ENCODE measurements around the gene FAM185A. TPM values are rescaled to one million over a fixed set of nuclear protein-coding genes. Genes with fewer than 3 reads are reported as not detected.
"Not testable (repeated sequence)": the region's sequence is repeated elsewhere in the genome, so short reads cannot be mapped to it uniquely, and the experiment has no call there.

FAM185A gene
- total RNA-seq, 1 donor from 2014 or later, result 8.5 TPM

DNA sequence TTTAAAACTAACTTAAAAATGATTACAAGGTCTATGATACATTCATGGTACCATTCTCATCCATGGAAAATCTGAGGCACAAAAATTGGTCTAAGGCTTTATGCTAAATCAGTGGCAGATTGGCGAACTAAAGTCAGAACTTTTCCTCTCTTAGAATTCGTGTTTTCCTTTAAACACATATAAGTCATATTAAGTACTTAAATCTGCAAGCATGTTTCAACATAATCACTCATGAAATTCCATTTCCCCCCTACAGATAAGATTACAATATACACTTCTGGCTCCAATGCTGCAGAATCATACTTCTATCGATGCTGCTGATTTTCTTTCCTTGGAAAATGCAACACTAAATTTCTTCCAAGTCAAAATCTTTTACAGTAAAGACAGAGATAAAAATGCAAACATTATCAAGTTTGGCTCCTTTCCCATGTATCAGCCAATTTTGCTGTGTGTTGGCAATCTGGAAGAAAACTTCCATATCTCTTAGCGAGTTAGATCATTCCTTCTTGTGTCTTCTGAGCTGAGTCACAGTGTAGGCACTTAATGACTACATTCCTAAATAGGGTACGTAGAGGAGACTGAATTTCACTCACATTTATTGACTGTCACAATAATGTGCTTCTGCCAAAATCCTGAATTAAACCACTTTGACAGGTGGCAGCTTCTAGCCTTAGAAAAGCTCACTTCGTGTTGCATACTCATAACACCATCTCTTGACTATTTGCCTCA, 87.6 kb downstream of the FAM185A start:
- H3K4me1 Mint-ChIP-seq (ENCODE audit: low read depth, unreplicated experiment), result no peaks in the 10 kb centered on the region
- H3K9me3 Mint-ChIP-seq (ENCODE audit: unreplicated experiment), result no peaks in the 10 kb centered on the region
- no peak for DNase-seq
- no peaks in the 10 kb centered on the region for H3K36me3 Mint-ChIP-seq (ENCODE audit: unreplicated experiment)
- TF ChIP-seq, protein P1, sequence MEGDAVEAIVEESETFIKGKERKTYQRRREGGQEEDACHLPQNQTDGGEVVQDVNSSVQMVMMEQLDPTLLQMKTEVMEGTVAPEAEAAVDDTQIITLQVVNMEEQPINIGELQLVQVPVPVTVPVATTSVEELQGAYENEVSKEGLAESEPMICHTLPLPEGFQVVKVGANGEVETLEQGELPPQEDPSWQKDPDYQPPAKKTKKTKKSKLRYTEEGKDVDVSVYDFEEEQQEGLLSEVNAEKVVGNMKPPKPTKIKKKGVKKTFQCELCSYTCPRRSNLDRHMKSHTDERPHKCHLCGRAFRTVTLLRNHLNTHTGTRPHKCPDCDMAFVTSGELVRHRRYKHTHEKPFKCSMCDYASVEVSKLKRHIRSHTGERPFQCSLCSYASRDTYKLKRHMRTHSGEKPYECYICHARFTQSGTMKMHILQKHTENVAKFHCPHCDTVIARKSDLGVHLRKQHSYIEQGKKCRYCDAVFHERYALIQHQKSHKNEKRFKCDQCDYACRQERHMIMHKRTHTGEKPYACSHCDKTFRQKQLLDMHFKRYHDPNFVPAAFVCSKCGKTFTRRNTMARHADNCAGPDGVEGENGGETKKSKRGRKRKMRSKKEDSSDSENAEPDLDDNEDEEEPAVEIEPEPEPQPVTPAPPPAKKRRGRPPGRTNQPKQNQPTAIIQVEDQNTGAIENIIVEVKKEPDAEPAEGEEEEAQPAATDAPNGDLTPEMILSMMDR (IDR thresholded peaks at IDR 0.05; ENCODE audit: partially characterized antibody, unreplicated experiment), result no peak
- no peak overlapping the region for H3K4me3 Mint-ChIP-seq (ENCODE audit: unreplicated experiment)
- H3K27me3 Mint-ChIP-seq (ENCODE audit: unreplicated experiment), result no peaks in the 10 kb centered on the region
- H3K27ac Mint-ChIP-seq (ENCODE audit: unreplicated experiment), result no peak overlapping the region

DNA sequence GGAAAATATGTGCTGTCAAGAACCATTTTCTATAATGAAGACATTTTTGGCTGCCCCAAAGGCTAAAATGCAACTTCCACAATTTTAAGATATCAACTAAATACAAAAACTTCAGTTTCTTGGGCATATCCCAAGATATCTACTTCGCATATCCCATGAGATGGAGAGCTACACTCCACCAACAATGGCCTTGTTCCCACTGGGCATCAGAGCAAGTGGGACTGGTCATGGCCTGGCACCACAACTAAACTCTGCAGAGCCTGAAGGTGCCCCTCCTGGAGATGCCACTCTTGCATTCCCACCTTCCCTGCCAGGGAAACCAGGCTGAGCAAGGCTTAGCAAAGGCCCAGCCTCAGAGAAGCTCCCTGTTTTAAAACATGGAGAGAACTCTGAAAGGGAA, 88.2 kb downstream of the FAM185A start:
- TF ChIP-seq, protein P1 (IDR thresholded peaks at IDR 0.05; ENCODE audit: partially characterized antibody, unreplicated experiment), result no peak
- no peak for DNase-seq
- Mint-ChIP-seq H3K9me3 (ENCODE audit: unreplicated experiment) (no peaks in the 10 kb centered on the region), H3K4me1 (ENCODE audit: low read depth, unreplicated experiment) (no peaks in the 10 kb centered on the region), H3K27ac (ENCODE audit: unreplicated experiment) (no peak overlapping the region), H3K4me3 (ENCODE audit: unreplicated experiment) (no peak overlapping the region), H3K27me3 (ENCODE audit: unreplicated experiment) (no peaks in the 10 kb centered on the region), H3K36me3 (ENCODE audit: unreplicated experiment) (no peaks in the 10 kb centered on the region)

DNA sequence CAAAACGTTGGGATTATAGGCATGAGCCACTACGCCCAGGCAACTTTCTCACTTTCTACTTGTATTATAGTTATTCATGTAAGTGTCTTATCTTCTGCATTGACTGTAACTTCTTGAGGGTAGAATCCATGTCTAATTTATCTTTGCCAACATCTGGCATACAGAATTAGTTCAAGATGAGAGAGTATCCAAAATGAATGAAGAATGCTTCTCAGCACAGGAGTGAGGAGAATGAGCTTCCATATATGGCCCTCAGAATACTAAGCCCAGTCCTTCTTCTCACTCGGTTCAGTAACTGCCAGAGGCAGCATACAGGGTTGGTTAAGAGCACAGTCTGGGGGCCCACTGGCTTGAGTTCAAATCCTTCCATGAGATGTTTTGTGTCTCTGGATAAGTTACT, 89.0 kb downstream of the FAM185A start:
- DNase-seq, result no peak
- TF ChIP-seq, protein P1 (IDR thresholded peaks at IDR 0.05; ENCODE audit: partially characterized antibody, unreplicated experiment), result no peak
- no peak overlapping the region for H3K27ac Mint-ChIP-seq (ENCODE audit: unreplicated experiment)
- H3K4me1 Mint-ChIP-seq (ENCODE audit: low read depth, unreplicated experiment), result no peaks in the 10 kb centered on the region
- no peak overlapping the region for H3K4me3 Mint-ChIP-seq (ENCODE audit: unreplicated experiment)
- H3K9me3 Mint-ChIP-seq (ENCODE audit: unreplicated experiment), result no peaks in the 10 kb centered on the region
- H3K27me3 Mint-ChIP-seq (ENCODE audit: unreplicated experiment), result no peaks in the 10 kb centered on the region
- no peaks in the 10 kb centered on the region for H3K36me3 Mint-ChIP-seq (ENCODE audit: unreplicated experiment)

DNA sequence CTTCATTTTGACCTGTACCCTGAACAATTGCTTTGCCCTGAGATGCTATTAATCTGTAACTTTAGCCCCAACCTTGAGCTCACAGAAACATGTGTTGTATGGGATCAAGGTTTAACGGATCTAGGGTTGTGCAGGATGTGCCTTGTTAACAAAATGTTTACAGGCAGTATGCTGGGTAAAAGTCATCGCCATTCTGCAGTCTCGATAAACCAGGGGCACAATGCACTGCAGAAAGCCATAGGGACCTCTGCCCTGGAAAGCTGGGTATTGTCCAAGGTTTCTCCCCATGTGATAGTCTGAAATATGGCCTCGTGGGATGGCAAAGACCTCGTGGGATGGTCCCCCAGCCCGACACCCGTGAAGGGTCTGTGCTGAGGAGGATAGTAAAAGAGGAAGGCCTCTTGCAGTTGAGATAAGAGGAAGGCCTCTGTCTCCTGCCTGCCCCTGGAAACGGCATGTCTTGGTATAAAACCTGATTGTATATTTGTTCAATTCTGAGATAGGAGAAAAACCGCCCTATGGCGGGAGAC, 89.8 kb downstream of the FAM185A start:
- DNase-seq; H3K27ac Mint-ChIP-seq (ENCODE audit: unreplicated experiment); H3K4me1 Mint-ChIP-seq (ENCODE audit: low read depth, unreplicated experiment); H3K27me3 Mint-ChIP-seq (ENCODE audit: unreplicated experiment); H3K9me3 Mint-ChIP-seq (ENCODE audit: unreplicated experiment); H3K4me3 Mint-ChIP-seq (ENCODE audit: unreplicated experiment); H3K36me3 Mint-ChIP-seq (ENCODE audit: unreplicated experiment): not testable (repeated sequence)

DNA sequence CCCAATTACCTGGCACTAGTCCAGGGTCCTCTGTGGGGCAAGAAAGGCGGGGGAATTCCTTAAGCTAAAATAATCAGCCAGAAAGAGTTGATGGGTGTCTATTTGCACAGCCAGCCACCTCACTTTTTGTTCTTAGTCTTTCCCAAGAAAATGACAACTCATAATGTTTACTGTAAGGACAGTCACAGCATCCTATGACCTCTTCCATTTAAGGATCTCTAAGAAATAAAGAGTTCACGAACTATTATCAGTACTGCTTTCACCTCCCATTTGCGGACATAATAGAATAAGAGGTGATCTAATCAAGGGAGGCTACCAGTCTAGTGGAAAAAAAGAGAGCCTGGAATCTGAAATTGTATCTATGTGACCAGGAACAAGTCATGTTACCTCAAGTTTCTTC, 91.6 kb downstream of the FAM185A start:
- Mint-ChIP-seq H3K27me3 (ENCODE audit: unreplicated experiment) (peaks cover 2% of the 10 kb centered on the region), H3K4me1 (ENCODE audit: low read depth, unreplicated experiment) (no peaks in the 10 kb centered on the region), H3K27ac (ENCODE audit: unreplicated experiment) (no peak overlapping the region), H3K9me3 (ENCODE audit: unreplicated experiment) (no peaks in the 10 kb centered on the region), H3K4me3 (ENCODE audit: unreplicated experiment) (no peak overlapping the region), H3K36me3 (ENCODE audit: unreplicated experiment) (no peaks in the 10 kb centered on the region)
- TF ChIP-seq, protein P1 (IDR thresholded peaks at IDR 0.05; ENCODE audit: partially characterized antibody, unreplicated experiment), result no peak
- DNase-seq, result no peak
